IMR-90 (cell line): ENCODE measurements around the gene ISX. TPM values are rescaled to one million over a fixed set of nuclear protein-coding genes. Genes with fewer than 3 reads are reported as not detected.

Source experiments
- ATAC-seq: fragments of 200-7000 bp; cut with Tn5 transposase; 2 replicates; pipeline ENCODE4 v1.9.1; 2020; ENCODE audit warnings: low read depth, mild to moderate bottlenecking, moderate library complexity
- BruUV-seq: library from RNA; stranded (reverse); fragments of 400-500 nt; replicated peaks from 2 replicates; lab custom pipeline; 2021; lab: Mats Ljungman, UMichigan
- CTCF ChIA-PET: fragments of 300-600 bp; formaldehyde crosslinking; extraction: SDS; loops from one replicate; lab custom pipeline; 2021; ENCODE audit warnings: antibody characterized with exemption; lab: Yijun Ruan, JAX
- POLR2A ChIA-PET: fragments of 300-600 bp; sonication (Branson Sonifier 250); formaldehyde crosslinking; loops from one replicate; lab custom pipeline; 2022; ENCODE audit warnings: antibody characterized with exemption; ENCODE audit not compliant: unreplicated experiment; lab: Charles Lee
- DNase-seq: peaks from one replicate; pipeline ENCODE4 v3.0.0; 2013
- H2AFZ ChIP-seq: replicated peaks from 2 replicates; pipeline ENCODE3; 2013; ENCODE audit warnings: low read length, mild to moderate bottlenecking; ENCODE audit not compliant: poor library complexity
- H2AK5ac ChIP-seq: 2 replicates; pipeline ENCODE4 v1.6.1; 2013; ENCODE audit warnings: low read depth, low read length, inconsistent platforms
- H2AK9ac ChIP-seq: replicated peaks from 2 replicates; pipeline ENCODE3; 2013; ENCODE audit warnings: mild to moderate bottlenecking, low read depth, low read length, moderate library complexity; ENCODE audit not compliant: poor library complexity
- H2BK120ac ChIP-seq: 2 replicates; pipeline ENCODE4 v1.6.1; 2013; ENCODE audit warnings: low read depth, low read length, inconsistent platforms
- H2BK15ac ChIP-seq: 3 replicates; pipeline ENCODE4 v1.6.1; 2013; ENCODE audit warnings: low read depth, low read length, inconsistent platforms
- H2BK20ac ChIP-seq: 2 replicates; pipeline ENCODE4 v1.6.1; 2013; ENCODE audit warnings: low read depth, mild to moderate bottlenecking, inconsistent platforms, low read length, moderate library complexity
- H2BK5ac ChIP-seq: 2 replicates; pipeline ENCODE4 v1.6.1; 2013; ENCODE audit warnings: mild to moderate bottlenecking, low read depth, low read length, inconsistent platforms; ENCODE audit not compliant: poor library complexity, severe bottlenecking
- H3K14ac ChIP-seq: replicated peaks from 2 replicates; pipeline ENCODE4 v1.6.1; 2013; ENCODE audit warnings: low read depth, low read length, inconsistent platforms
- H3K18ac ChIP-seq: 2 replicates; pipeline ENCODE4 v1.6.1; 2013; ENCODE audit warnings: low read depth, low read length, control low read depth
- H3K23ac ChIP-seq: 2 replicates; pipeline ENCODE4 v1.6.1; 2013; ENCODE audit warnings: low read depth, low read length, inconsistent platforms
- H3K27ac ChIP-seq: 2 replicates; pipeline ENCODE4 v1.5.1; 2013; ENCODE audit warnings: mild to moderate bottlenecking, control low read depth, low read length; ENCODE audit not compliant: insufficient read depth
- H3K27me3 ChIP-seq: 2 replicates; pipeline ENCODE4 v1.6.1; 2013; ENCODE audit warnings: low read length; ENCODE audit not compliant: control insufficient read depth, insufficient read depth
- H3K36me3 ChIP-seq: 2 replicates; pipeline ENCODE4 v1.6.1; 2013; ENCODE audit warnings: low read length, mixed read lengths; ENCODE audit not compliant: control insufficient read depth, insufficient read depth
- H3K4ac ChIP-seq: 2 replicates; pipeline ENCODE4 v1.6.1; 2013; ENCODE audit warnings: low read depth, low read length, inconsistent platforms
- H3K4me1 ChIP-seq: 2 replicates; pipeline ENCODE4 v1.6.1; 2013; ENCODE audit warnings: low read length, mixed read lengths; ENCODE audit not compliant: control insufficient read depth, insufficient read depth
- H3K4me2 ChIP-seq: 2 replicates; pipeline ENCODE4 v1.6.1; 2013; ENCODE audit warnings: low read depth, mild to moderate bottlenecking, control low read depth, low read length, moderate library complexity
- H3K4me3 ChIP-seq: 2 replicates; pipeline ENCODE4 v1.5.1; 2013; ENCODE audit warnings: low read depth, mild to moderate bottlenecking, control low read depth, low read length, moderate library complexity; ENCODE audit not compliant: insufficient read depth
- H3K56ac ChIP-seq: 2 replicates; pipeline ENCODE4 v1.6.1; 2013; ENCODE audit warnings: low read length, inconsistent platforms; ENCODE audit not compliant: insufficient read depth; ENCODE audit errors: extremely low read depth
- H3K79me1 ChIP-seq, 2 experiments: 2 replicates each; pipeline ENCODE4 v1.6.1; 2013; ENCODE audit warnings: low read length in 2 of 2, inconsistent platforms in 1 of 2, low read depth in 1 of 2
- H3K9ac ChIP-seq: 2 replicates; pipeline ENCODE4 v1.6.1; 2013; ENCODE audit warnings: low read depth, low read length, control low read depth
- H3K9me1 ChIP-seq: 2 replicates; pipeline ENCODE4 v1.6.1; 2013; ENCODE audit warnings: low read length, inconsistent platforms; ENCODE audit not compliant: insufficient read depth
- H3K9me3 ChIP-seq: 2 replicates; pipeline ENCODE4 v1.6.1; 2013; ENCODE audit warnings: low read length; ENCODE audit not compliant: control insufficient read depth, insufficient read depth
- H4K20me1 ChIP-seq: 2 replicates; pipeline ENCODE4 v1.6.1; 2013; ENCODE audit warnings: low read length, inconsistent platforms; ENCODE audit not compliant: insufficient read depth
- H4K5ac ChIP-seq: 2 replicates; pipeline ENCODE4 v1.6.1; 2013; ENCODE audit warnings: mild to moderate bottlenecking, low read depth, low read length, control low read depth
- H4K8ac ChIP-seq, 2 experiments: 2 replicates each; pipeline ENCODE4 v1.6.1; 2013; ENCODE audit warnings: low read depth in 2 of 2, low read length in 2 of 2, control low read depth in 1 of 2, inconsistent platforms in 1 of 2
- H4K91ac ChIP-seq: 2 replicates; pipeline ENCODE4 v1.6.1; 2013; ENCODE audit warnings: low read depth, low read length, inconsistent platforms; ENCODE audit not compliant: insufficient read depth
- BHLHE40 ChIP-seq: fragments of 150-350 bp; IDR thresholded peaks from 2 replicates; pipeline ENCODE4 v1.6.1; 2016; ENCODE audit warnings: mild to moderate bottlenecking, low read depth, low read length
- CEBPB ChIP-seq: IDR thresholded peaks from 2 replicates; pipeline ENCODE4 v1.6.1; 2012; ENCODE audit warnings: low read depth, low read length, improper control_type of control experiment
- CHD1 ChIP-seq: IDR thresholded peaks from 2 replicates; pipeline ENCODE4 v1.6.1; 2012; ENCODE audit warnings: low read depth, low read length, improper control_type of control experiment
- CTCF ChIP-seq: conservative IDR thresholded peaks from 2 replicates; pipeline ENCODE4 v1.5.1; 2012; ENCODE audit warnings: mild to moderate bottlenecking, low read depth, low read length, improper control_type of control experiment
- ELK1 ChIP-seq: fragments of 150-350 bp; IDR thresholded peaks from 2 replicates; pipeline ENCODE4 v1.6.1; 2016; ENCODE audit warnings: low read depth, mild to moderate bottlenecking, low read length, moderate library complexity, borderline replicate concordance
- FOS ChIP-seq: fragments of 150-350 bp; IDR thresholded peaks from 2 replicates; pipeline ENCODE4 v1.6.1; 2016; ENCODE audit warnings: low read depth, low read length
- MAFK ChIP-seq: IDR thresholded peaks from 2 replicates; pipeline ENCODE4 v1.6.1; 2012; ENCODE audit warnings: low read depth, low read length, improper control_type of control experiment
- MAZ ChIP-seq: IDR thresholded peaks from 2 replicates; pipeline ENCODE4 v1.6.1; 2012; ENCODE audit warnings: low read depth, mild to moderate bottlenecking, low read length, improper control_type of control experiment, moderate library complexity, borderline replicate concordance
- MXI1 ChIP-seq: IDR thresholded peaks from 2 replicates; pipeline ENCODE4 v1.6.1; 2012; ENCODE audit warnings: low read depth, mild to moderate bottlenecking, low read length, moderate library complexity, borderline replicate concordance
- NFE2L2 ChIP-seq: fragments of 150-350 bp; IDR thresholded peaks from 2 replicates; pipeline ENCODE4 v1.6.1; 2016; ENCODE audit warnings: low read depth, mild to moderate bottlenecking, low read length
- POLR2A ChIP-seq: IDR thresholded peaks from 2 replicates; pipeline ENCODE4 v1.6.1; 2012; ENCODE audit warnings: mild to moderate bottlenecking, low read depth, low read length
- RAD21 ChIP-seq: IDR thresholded peaks from 2 replicates; pipeline ENCODE4 v1.6.1; 2012; ENCODE audit warnings: low read length, improper control_type of control experiment
- RCOR1 ChIP-seq: IDR thresholded peaks from 2 replicates; pipeline ENCODE4 v1.6.1; 2012; ENCODE audit warnings: mild to moderate bottlenecking, low read length, improper control_type of control experiment; ENCODE audit not compliant: insufficient replicate concordance
- RFX5 ChIP-seq: IDR thresholded peaks from 2 replicates; pipeline ENCODE4 v1.8.0; 2012; ENCODE audit warnings: low read depth, mild to moderate bottlenecking, low read length, moderate library complexity
- SMC3 ChIP-seq: fragments of 150-350 bp; IDR thresholded peaks from 2 replicates; pipeline ENCODE4 v1.6.1; 2016; ENCODE audit warnings: low read depth, mild to moderate bottlenecking, antibody characterized with exemption, low read length, moderate library complexity
- USF2 ChIP-seq: fragments of 150-350 bp; IDR thresholded peaks from 2 replicates; pipeline ENCODE4 v1.6.1; 2017; ENCODE audit warnings: mild to moderate bottlenecking, antibody characterized with exemption, low read length, low read depth
- WGBS, 2 experiments: methylation state at CpG; one replicate each; pipeline versions ENCODE4 v1.1.5 to v1.1.7; 2013; ENCODE audit warnings: missing lambda C conversion rate in 2 of 2; ENCODE audit not compliant: insufficient read length in 1 of 2; ENCODE audit errors: extremely low coverage in 2 of 2; 5-methylcytosine and 5-hydroxymethylcytosine counted together
- dilution Hi-C: fragments of 300-500 bp; cut with HindIII; formaldehyde crosslinking; loops from one replicate; pipeline ENCODE4 v1.14.3; 2018; ENCODE audit warnings: low sequenced_read_pairs; ENCODE audit not compliant: unreplicated experiment
- in situ Hi-C: fragments of 300-500 bp; cut with MboI; formaldehyde crosslinking; loops from 3 replicates; pipeline ENCODE4 v1.14.3; 2019; ENCODE audit warnings: low sequenced_read_pairs, inconsistent platforms, mixed read lengths
- intact Hi-C: fragments of 100-400 bp; cut with micrococcal nuclease; formaldehyde crosslinking; loops from 2 replicates; pipeline ENCODE4 v1.10.0; 2022
- polyA plus RNA-seq, 3 experiments: library from polyadenylated mRNA; depleted of rRNA; stranded (reverse); fragments of >200 nt; gene quantifications; 2 replicates each; pipeline ENCODE4 v1.2.3, GENCODE V29; 2012; ENCODE audit warnings: low replicate concordance in 1 of 3
- total RNA-seq: library from RNA; depleted of rRNA; stranded (reverse); fragments of >200 nt; gene quantifications from 2 replicates; pipeline ENCODE4 v1.2.3, GENCODE V29; 2012

ISX gene
- total and polyA plus RNA-seq, 2 of the 4 experiments (the other 2 are of a cell fraction) = not detected

GRCh38 chr22:35039625-35040024 is 26.3 kb upstream of the ISX start:
- Histone ChIP-seq H2BK20ac (no peak overlapping the region), H3K4me3 (no peak overlapping the region), H3K27ac (no peak overlapping the region), H2BK120ac (no peak overlapping the region), H3K4me2 (no peak overlapping the region), H3K23ac (no peak overlapping the region), H2AK5ac (no peak overlapping the region), H4K8ac (no peak overlapping the region), H3K9ac (no peak overlapping the region), H3K14ac (no peak overlapping the region), H2AFZ (no peak overlapping the region), H3K56ac (no peak overlapping the region), H4K20me1 (no peaks in the 10 kb centered on the region), H3K36me3 (no peaks in the 10 kb centered on the region), H3K9me1 (no peaks in the 10 kb centered on the region), H3K4me1 (no peaks in the 10 kb centered on the region), H3K4ac (no peak overlapping the region), H4K5ac (no peak overlapping the region), H3K27me3 (no peaks in the 10 kb centered on the region), H2BK5ac (no peak overlapping the region), H3K18ac (no peak overlapping the region), H4K91ac (no peak overlapping the region), H2AK9ac (peak overlapping the region; percentile 28), H3K9me3 (peaks cover 17% of the 10 kb centered on the region), H2BK15ac (no peak overlapping the region), H3K79me1 (no peaks in the 10 kb centered on the region)
- BruUV-seq = no TSS peak
- ChIA-PET POLR2A (no interaction called here), CTCF (interaction anchor here (0.6 kb wide), 1 partner anchor 196 kb away, joined by 5 read pairs; no protein-coding TSS in a partner anchor)
- dilution Hi-C loops (no loop called here), intact Hi-C loops (no loop called here), in situ Hi-C loops (no loop called here)
- 42% methylated on average over 2 of the region's 10 CpGs; no CpG with 5 or more reads in 1 of the 2 experiments for WGBS, 2 experiments
- no peak for ATAC-seq
- TF ChIP-seq MAZ = no peak
- no peak for TF ChIP-seq RCOR1
- TF ChIP-seq CEBPB = no peak
- no peak for TF ChIP-seq CHD1
- no peak for TF ChIP-seq SMC3
- TF ChIP-seq USF2 = no peak
- no peak for TF ChIP-seq CTCF
- TF ChIP-seq MAFK = no peak
- no peak for TF ChIP-seq RAD21
- TF ChIP-seq NFE2L2 = no peak
- TF ChIP-seq MXI1 = no peak
- no peak for TF ChIP-seq FOS
- TF ChIP-seq RFX5 = no peak
- TF ChIP-seq POLR2A = no peak
- no peak for TF ChIP-seq ELK1
- TF ChIP-seq BHLHE40 = no peak
- DNase-seq = no peak
